Measurements from ENCODE around the gene TMEM42.

Gene TMEM42

GRCh38 chr3:44874308-44874707, 12.6 kb downstream of the TMEM42 start, which contains the start of gene TGM4:
TGM4 (plus strand) TSS chr3:44874608; CDS start chr3:44874679, 71 bp downstream.
- no peak within 1 kb of the TSS for H3K27ac ChIP-seq (ENCODE audit: insufficient read depth in 1 of 2, low read depth in 1 of 2, low read length in 2 of 2, poor library complexity in 1 of 2, severe bottlenecking in 2 of 2)
- H3K36me3 ChIP-seq (ENCODE audit: control insufficient read depth in 4 of 4, insufficient read depth in 4 of 4, low read length in 3 of 4), result no peaks in the 10 kb centered on the region
- ChIA-PET CTCF (no interaction called here), POLR2A (no interaction called here)
- H3K4me1 ChIP-seq (ENCODE audit: control extremely low read depth in 1 of 4, control insufficient read depth in 4 of 4, insufficient read depth in 4 of 4, low read length in 3 of 4), result no peaks in the 10 kb centered on the region
- H3K27me3 ChIP-seq (replicated peaks in 2 of 5; ENCODE audit: control insufficient read depth in 4 of 5, insufficient read depth in 5 of 5, low read length in 4 of 5), result no peaks in the 10 kb centered on the region
- no peak within 1 kb of the TSS for H3K4me3 ChIP-seq (ENCODE audit: control insufficient read depth in 1 of 7, extremely low read depth in 1 of 7, insufficient read depth in 4 of 7, low read depth in 2 of 7, low read length in 6 of 7)
- H3K9me3 ChIP-seq (ENCODE audit: control extremely low read depth in 1 of 5, control insufficient read depth in 4 of 5, insufficient read depth in 2 of 5, low read depth in 1 of 5, low read length in 4 of 5), result no peaks in the 10 kb centered on the region
- no peak for DNase-seq
- WGBS (ENCODE audit: insufficient coverage), result 96% methylated on average over 4 of the region's 5 CpGs

- ChIA-PET CTCF (no interaction called here), POLR2A (no interaction called here)
- Histone ChIP-seq H3K27ac (ENCODE audit: insufficient read depth in 1 of 2, low read depth in 1 of 2, low read length in 2 of 2, poor library complexity in 1 of 2, severe bottlenecking in 2 of 2) (no peak overlapping the region), H3K36me3 (ENCODE audit: control insufficient read depth in 4 of 4, insufficient read depth in 4 of 4, low read length in 3 of 4) (no peaks in the 10 kb centered on the region), H3K4me3 (ENCODE audit: control insufficient read depth in 1 of 7, extremely low read depth in 1 of 7, insufficient read depth in 4 of 7, low read depth in 2 of 7, low read length in 6 of 7) (no peak overlapping the region), H3K9me3 (ENCODE audit: control extremely low read depth in 1 of 5, control insufficient read depth in 4 of 5, insufficient read depth in 2 of 5, low read depth in 1 of 5, low read length in 4 of 5) (no peaks in the 10 kb centered on the region), H3K4me1 (ENCODE audit: control extremely low read depth in 1 of 4, control insufficient read depth in 4 of 4, insufficient read depth in 4 of 4, low read length in 3 of 4) (no peaks in the 10 kb centered on the region), H3K27me3 (replicated peaks in 2 of 5; ENCODE audit: control insufficient read depth in 4 of 5, insufficient read depth in 5 of 5, low read length in 4 of 5) (no peaks in the 10 kb centered on the region)
- no peak for DNase-seq
- 88% methylated on average over 3 of the region's 3 CpGs for WGBS (ENCODE audit: insufficient coverage)
Measured at GRCh38 chr3:44875596-44875995, 13.9 kb downstream of the TMEM42 start.

- ChIA-PET CTCF (interaction anchor here (1.5 kb wide), 1 partner anchor 11 kb away, joined by 3 read pairs; no protein-coding TSS in a partner anchor), POLR2A (no interaction called here)
- H3K4me1 ChIP-seq (ENCODE audit: control extremely low read depth in 1 of 4, control insufficient read depth in 4 of 4, insufficient read depth in 4 of 4, low read length in 3 of 4), result no peaks in the 10 kb centered on the region
- 100% methylated on average over 1 of the region's 3 CpGs for WGBS (ENCODE audit: insufficient coverage)
- no peaks in the 10 kb centered on the region for H3K36me3 ChIP-seq (ENCODE audit: control insufficient read depth in 4 of 4, insufficient read depth in 4 of 4, low read length in 3 of 4)
- no peaks in the 10 kb centered on the region for H3K9me3 ChIP-seq (ENCODE audit: control extremely low read depth in 1 of 5, control insufficient read depth in 4 of 5, insufficient read depth in 2 of 5, low read depth in 1 of 5, low read length in 4 of 5)
- no peak overlapping the region for H3K27ac ChIP-seq (ENCODE audit: insufficient read depth in 1 of 2, low read depth in 1 of 2, low read length in 2 of 2, poor library complexity in 1 of 2, severe bottlenecking in 2 of 2)
- H3K4me3 ChIP-seq (ENCODE audit: control insufficient read depth in 1 of 7, extremely low read depth in 1 of 7, insufficient read depth in 4 of 7, low read depth in 2 of 7, low read length in 6 of 7), result no peak overlapping the region
- no peak for DNase-seq
- H3K27me3 ChIP-seq (replicated peaks in 2 of 5; ENCODE audit: control insufficient read depth in 4 of 5, insufficient read depth in 5 of 5, low read length in 4 of 5), result peaks cover 0 to under 1% (median 0%) of the 10 kb centered on the region in 5 experiments
Measured at GRCh38 chr3:44877333-44877732, 15.6 kb downstream of the TMEM42 start.

GRCh38 chr3:44880284-44880683, 18.6 kb downstream of the TMEM42 start:
- no peak overlapping the region for H3K27ac ChIP-seq (ENCODE audit: insufficient read depth in 1 of 2, low read depth in 1 of 2, low read length in 2 of 2, poor library complexity in 1 of 2, severe bottlenecking in 2 of 2)
- WGBS (ENCODE audit: insufficient coverage), result 90% methylated on average over 2 of the region's 2 CpGs
- ChIA-PET CTCF (no interaction called here), POLR2A (no interaction called here)
- H3K4me3 ChIP-seq (ENCODE audit: control insufficient read depth in 1 of 7, extremely low read depth in 1 of 7, insufficient read depth in 4 of 7, low read depth in 2 of 7, low read length in 6 of 7), result no peak overlapping the region
- no peaks in the 10 kb centered on the region for H3K36me3 ChIP-seq (ENCODE audit: control insufficient read depth in 4 of 4, insufficient read depth in 4 of 4, low read length in 3 of 4)
- H3K27me3 ChIP-seq (replicated peaks in 2 of 5; ENCODE audit: control insufficient read depth in 4 of 5, insufficient read depth in 5 of 5, low read length in 4 of 5), result peaks cover 0 to 6% (median 0%) of the 10 kb centered on the region in 5 experiments
- H3K9me3 ChIP-seq (ENCODE audit: control extremely low read depth in 1 of 5, control insufficient read depth in 4 of 5, insufficient read depth in 2 of 5, low read depth in 1 of 5, low read length in 4 of 5), result no peaks in the 10 kb centered on the region
- no peaks in the 10 kb centered on the region for H3K4me1 ChIP-seq (ENCODE audit: control extremely low read depth in 1 of 4, control insufficient read depth in 4 of 4, insufficient read depth in 4 of 4, low read length in 3 of 4)
- DNase-seq, result no peak

GRCh38 chr3:44883213-44883955, 21.7 kb downstream of the TMEM42 start:
- WGBS (ENCODE audit: insufficient coverage), result 100% methylated on average over 5 of the region's 5 CpGs
- Histone ChIP-seq H3K4me3 (ENCODE audit: control insufficient read depth in 1 of 7, extremely low read depth in 1 of 7, insufficient read depth in 4 of 7, low read depth in 2 of 7, low read length in 6 of 7) (no peak overlapping the region), H3K36me3 (ENCODE audit: control insufficient read depth in 4 of 4, insufficient read depth in 4 of 4, low read length in 3 of 4) (no peaks in the 10 kb centered on the region), H3K9me3 (ENCODE audit: control extremely low read depth in 1 of 5, control insufficient read depth in 4 of 5, insufficient read depth in 2 of 5, low read depth in 1 of 5, low read length in 4 of 5) (no peaks in the 10 kb centered on the region), H3K27me3 (replicated peaks in 2 of 5; ENCODE audit: control insufficient read depth in 4 of 5, insufficient read depth in 5 of 5, low read length in 4 of 5) (peaks cover 0 to 6% (median 0%) of the 10 kb centered on the region in 5 experiments), H3K27ac (ENCODE audit: insufficient read depth in 1 of 2, low read depth in 1 of 2, low read length in 2 of 2, poor library complexity in 1 of 2, severe bottlenecking in 2 of 2) (no peak overlapping the region), H3K4me1 (ENCODE audit: control extremely low read depth in 1 of 4, control insufficient read depth in 4 of 4, insufficient read depth in 4 of 4, low read length in 3 of 4) (no peaks in the 10 kb centered on the region)
- ChIA-PET CTCF (no interaction called here), POLR2A (no interaction called here)
- no peak for DNase-seq

- H3K4me3 ChIP-seq (ENCODE audit: control insufficient read depth in 1 of 7, extremely low read depth in 1 of 7, insufficient read depth in 4 of 7, low read depth in 2 of 7, low read length in 6 of 7), result no peak overlapping the region
- H3K9me3 ChIP-seq (ENCODE audit: control extremely low read depth in 1 of 5, control insufficient read depth in 4 of 5, insufficient read depth in 2 of 5, low read depth in 1 of 5, low read length in 4 of 5), result no peaks in the 10 kb centered on the region
- H3K27me3 ChIP-seq (replicated peaks in 2 of 5; ENCODE audit: control insufficient read depth in 4 of 5, insufficient read depth in 5 of 5, low read length in 4 of 5), result peaks cover 0 to 6% (median 0%) of the 10 kb centered on the region in 5 experiments
- ChIA-PET CTCF (no interaction called here), POLR2A (no interaction called here)
- H3K4me1 ChIP-seq (ENCODE audit: control extremely low read depth in 1 of 4, control insufficient read depth in 4 of 4, insufficient read depth in 4 of 4, low read length in 3 of 4), result no peaks in the 10 kb centered on the region
- WGBS (ENCODE audit: insufficient coverage), result 75% methylated on average over 3 of the region's 4 CpGs
- DNase-seq, result no peak
- no peaks in the 10 kb centered on the region for H3K36me3 ChIP-seq (ENCODE audit: control insufficient read depth in 4 of 4, insufficient read depth in 4 of 4, low read length in 3 of 4)
- no peak overlapping the region for H3K27ac ChIP-seq (ENCODE audit: insufficient read depth in 1 of 2, low read depth in 1 of 2, low read length in 2 of 2, poor library complexity in 1 of 2, severe bottlenecking in 2 of 2)
Measured at GRCh38 chr3:44883999-44884431, 22.3 kb downstream of the TMEM42 start.

- no peak overlapping the region for H3K27ac ChIP-seq (ENCODE audit: insufficient read depth in 1 of 2, low read depth in 1 of 2, low read length in 2 of 2, poor library complexity in 1 of 2, severe bottlenecking in 2 of 2)
- ChIA-PET CTCF (no interaction called here), POLR2A (no interaction called here)
- H3K36me3 ChIP-seq (ENCODE audit: control insufficient read depth in 4 of 4, insufficient read depth in 4 of 4, low read length in 3 of 4), result no peaks in the 10 kb centered on the region
- peak in 2 of 3 donors; percentile 20 to 34 for DNase-seq
- 76% methylated on average over 4 of the region's 4 CpGs for WGBS (ENCODE audit: insufficient coverage)
- no peak overlapping the region for H3K4me3 ChIP-seq (ENCODE audit: control insufficient read depth in 1 of 7, extremely low read depth in 1 of 7, insufficient read depth in 4 of 7, low read depth in 2 of 7, low read length in 6 of 7)
- no peaks in the 10 kb centered on the region for H3K9me3 ChIP-seq (ENCODE audit: control extremely low read depth in 1 of 5, control insufficient read depth in 4 of 5, insufficient read depth in 2 of 5, low read depth in 1 of 5, low read length in 4 of 5)
- no peaks in the 10 kb centered on the region for H3K4me1 ChIP-seq (ENCODE audit: control extremely low read depth in 1 of 4, control insufficient read depth in 4 of 4, insufficient read depth in 4 of 4, low read length in 3 of 4)
- peaks cover 0 to 6% (median 0%) of the 10 kb centered on the region in 5 experiments for H3K27me3 ChIP-seq (replicated peaks in 2 of 5; ENCODE audit: control insufficient read depth in 4 of 5, insufficient read depth in 5 of 5, low read length in 4 of 5)
Measured at GRCh38 chr3:44885618-44886017, 23.9 kb downstream of the TMEM42 start.

All from common myeloid progenitor, CD34-positive (primary cell).